Kidney epithelial cell (primary cell): ENCODE results near the gene AFP. TPM values are rescaled to one million over a fixed set of nuclear protein-coding genes. Genes with fewer than 3 reads are reported as not detected.

Experiments
- DNase-seq: peaks from one replicate; pipeline ENCODE4 v3.0.0-alpha.2; 2010; ENCODE audit warnings: low read depth
- H3K27me3 ChIP-seq: 2 replicates; pipeline ENCODE4 v1.6.0; 2011; ENCODE audit warnings: low read length; ENCODE audit not compliant: control insufficient read depth, insufficient read depth
- H3K36me3 ChIP-seq: 2 replicates; pipeline ENCODE4 v1.5.1; 2011; ENCODE audit warnings: low read length; ENCODE audit not compliant: control insufficient read depth, insufficient read depth
- H3K4me3 ChIP-seq: 2 replicates; pipeline ENCODE4 v1.5.1; 2011; ENCODE audit warnings: low read depth, mild to moderate bottlenecking, control low read depth, low read length
- total RNA-seq: library from RNA; depleted of rRNA; stranded (reverse); fragments of >200 nt; gene quantifications from 2 replicates; pipeline ENCODE4 v1.2.3, GENCODE V29; 2015
- TF ChIP-seq, protein P1 (sequence below): IDR thresholded peaks from 2 replicates; pipeline ENCODE4 v1.5.1; 2011; ENCODE audit warnings: mild to moderate bottlenecking, moderate library complexity, low read length, control low read depth, inconsistent platforms; ENCODE audit not compliant: insufficient read depth, poor library complexity, severe bottlenecking

Gene AFP
- total RNA-seq, 1 donor from 2014 or later: not detected

DNA sequence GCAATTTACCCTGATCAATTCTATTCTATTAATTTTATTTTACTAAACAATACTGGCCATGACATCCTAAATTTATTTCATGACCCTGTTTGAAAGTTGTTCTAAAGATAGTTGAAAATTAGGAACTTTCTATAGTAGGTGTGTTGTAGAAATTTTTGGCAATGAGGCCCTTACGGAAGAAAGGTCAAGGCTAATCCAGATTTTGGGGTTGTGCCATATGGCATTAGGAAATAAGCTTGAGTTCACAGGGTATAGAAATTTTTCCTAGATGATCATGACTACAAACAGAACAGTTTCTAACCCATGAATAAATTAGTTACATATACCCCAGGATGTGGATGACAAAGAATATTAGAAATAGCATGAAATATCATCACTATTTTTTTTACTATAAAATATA is 39.7 kb upstream of the AFP start:
- TF ChIP-seq, protein P1, sequence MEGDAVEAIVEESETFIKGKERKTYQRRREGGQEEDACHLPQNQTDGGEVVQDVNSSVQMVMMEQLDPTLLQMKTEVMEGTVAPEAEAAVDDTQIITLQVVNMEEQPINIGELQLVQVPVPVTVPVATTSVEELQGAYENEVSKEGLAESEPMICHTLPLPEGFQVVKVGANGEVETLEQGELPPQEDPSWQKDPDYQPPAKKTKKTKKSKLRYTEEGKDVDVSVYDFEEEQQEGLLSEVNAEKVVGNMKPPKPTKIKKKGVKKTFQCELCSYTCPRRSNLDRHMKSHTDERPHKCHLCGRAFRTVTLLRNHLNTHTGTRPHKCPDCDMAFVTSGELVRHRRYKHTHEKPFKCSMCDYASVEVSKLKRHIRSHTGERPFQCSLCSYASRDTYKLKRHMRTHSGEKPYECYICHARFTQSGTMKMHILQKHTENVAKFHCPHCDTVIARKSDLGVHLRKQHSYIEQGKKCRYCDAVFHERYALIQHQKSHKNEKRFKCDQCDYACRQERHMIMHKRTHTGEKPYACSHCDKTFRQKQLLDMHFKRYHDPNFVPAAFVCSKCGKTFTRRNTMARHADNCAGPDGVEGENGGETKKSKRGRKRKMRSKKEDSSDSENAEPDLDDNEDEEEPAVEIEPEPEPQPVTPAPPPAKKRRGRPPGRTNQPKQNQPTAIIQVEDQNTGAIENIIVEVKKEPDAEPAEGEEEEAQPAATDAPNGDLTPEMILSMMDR: no peak
- Histone ChIP-seq H3K27me3 (no peaks in the 10 kb centered on the region), H3K4me3 (no peak overlapping the region), H3K36me3 (no peaks in the 10 kb centered on the region)
- DNase-seq: no peak

DNA sequence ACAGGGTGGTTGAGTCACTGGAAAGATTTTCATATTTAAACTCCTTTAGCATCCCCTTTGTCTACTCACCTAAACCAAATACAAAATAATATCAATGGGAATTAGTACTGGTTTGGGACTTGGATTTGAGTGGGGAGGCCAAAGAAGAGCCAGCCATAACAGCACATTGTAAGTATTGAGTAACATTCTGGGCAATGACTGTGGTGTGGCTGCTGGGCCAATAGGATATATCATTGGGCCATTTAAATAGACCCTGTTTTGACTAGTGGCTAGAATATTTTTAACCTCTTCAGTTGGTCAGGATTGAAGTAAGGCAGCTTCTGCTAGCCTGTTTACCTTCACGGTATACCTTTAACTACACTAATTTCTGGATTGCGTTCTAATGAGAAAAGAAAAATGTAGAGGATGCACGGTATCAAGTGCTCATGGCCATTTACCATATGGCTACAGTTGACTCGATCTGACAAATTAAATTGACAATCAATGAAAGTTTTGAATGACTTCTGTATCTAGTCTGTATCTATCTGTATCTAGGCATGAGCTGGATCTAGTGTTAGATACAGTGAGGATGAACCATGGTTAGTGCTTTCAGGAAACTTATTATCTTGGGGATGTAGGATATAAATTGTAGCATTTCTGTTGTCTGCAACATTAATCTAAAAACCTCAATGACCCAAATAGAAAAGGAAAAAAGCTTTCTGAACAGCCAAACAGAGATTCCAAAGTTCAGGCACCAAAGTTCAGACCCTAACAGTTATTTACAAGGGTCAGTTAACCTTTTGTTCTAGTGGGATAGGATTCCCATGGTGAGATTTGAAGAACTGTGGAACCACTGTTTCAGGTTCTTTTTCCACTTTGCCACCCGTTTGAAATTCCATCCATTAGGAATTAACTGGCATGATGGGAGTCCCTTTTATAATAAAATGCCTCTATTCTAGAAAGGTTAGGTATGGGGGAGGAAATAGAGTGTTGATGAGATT is 38.7 kb upstream of the AFP start:
- DNase-seq: no peak

DNA sequence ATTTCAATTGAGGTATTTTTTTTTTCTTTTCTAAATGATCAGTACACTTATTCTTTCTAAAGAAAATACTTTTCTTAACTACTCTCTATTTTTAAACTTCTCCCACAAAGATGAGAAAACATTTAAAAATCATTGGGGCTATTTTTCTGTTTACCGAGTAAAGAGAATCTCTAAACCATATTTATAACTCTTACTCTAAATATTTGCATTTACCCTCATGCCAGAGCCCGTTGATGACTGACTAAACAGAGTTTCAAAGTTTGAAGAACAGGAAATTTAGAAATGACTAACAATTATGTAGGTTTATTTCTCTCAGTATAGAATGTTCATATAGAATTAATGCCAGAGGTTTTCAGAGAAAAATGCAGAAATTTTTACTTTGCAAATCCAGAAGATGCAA is 34.6 kb upstream of the AFP start:
- no peaks in the 10 kb centered on the region for H3K27me3 ChIP-seq
- TF ChIP-seq, protein P1: no peak
- no peaks in the 10 kb centered on the region for H3K36me3 ChIP-seq
- no peak overlapping the region for H3K4me3 ChIP-seq
- DNase-seq: no peak

More for the DNA sequence above, 38.7 kb upstream of the AFP start:
- Histone ChIP-seq H3K27me3 (no peaks in the 10 kb centered on the region), H3K36me3 (no peaks in the 10 kb centered on the region), H3K4me3 (no peak overlapping the region)
- TF ChIP-seq, protein P1: no peak

DNA sequence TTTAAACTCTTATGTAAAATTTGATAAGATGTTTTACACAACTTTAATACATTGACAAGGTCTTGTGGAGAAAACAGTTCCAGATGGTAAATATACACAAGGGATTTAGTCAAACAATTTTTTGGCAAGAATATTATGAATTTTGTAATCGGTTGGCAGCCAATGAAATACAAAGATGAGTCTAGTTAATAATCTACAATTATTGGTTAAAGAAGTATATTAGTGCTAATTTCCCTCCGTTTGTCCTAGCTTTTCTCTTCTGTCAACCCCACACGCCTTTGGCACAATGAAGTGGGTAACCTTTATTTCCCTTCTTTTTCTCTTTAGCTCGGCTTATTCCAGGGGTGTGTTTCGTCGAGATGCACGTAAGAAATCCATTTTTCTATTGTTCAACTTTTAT is 32.0 kb upstream of the AFP start, which contains the start of gene ALB:
ALB (plus strand) TSS at position 246 of the 400 bp plus-strand sequence; CDS start at position 287, 41 bp downstream.
- no peak within 1 kb of the TSS for H3K4me3 ChIP-seq
- TF ChIP-seq, protein P1: no peak
- H3K27me3 ChIP-seq: no peaks in the 10 kb centered on the region
- no peaks in the 10 kb centered on the region for H3K36me3 ChIP-seq
- no peak for DNase-seq

DNA sequence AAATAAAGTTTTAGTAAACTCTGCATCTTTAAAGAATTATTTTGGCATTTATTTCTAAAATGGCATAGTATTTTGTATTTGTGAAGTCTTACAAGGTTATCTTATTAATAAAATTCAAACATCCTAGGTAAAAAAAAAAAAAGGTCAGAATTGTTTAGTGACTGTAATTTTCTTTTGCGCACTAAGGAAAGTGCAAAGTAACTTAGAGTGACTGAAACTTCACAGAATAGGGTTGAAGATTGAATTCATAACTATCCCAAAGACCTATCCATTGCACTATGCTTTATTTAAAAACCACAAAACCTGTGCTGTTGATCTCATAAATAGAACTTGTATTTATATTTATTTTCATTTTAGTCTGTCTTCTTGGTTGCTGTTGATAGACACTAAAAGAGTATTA is 31.6 kb upstream of the AFP start:
- no peak for DNase-seq
- TF ChIP-seq, protein P1: no peak
- H3K36me3 ChIP-seq: no peaks in the 10 kb centered on the region

More for the DNA sequence above, 31.6 kb upstream of the AFP start:
- H3K4me3 ChIP-seq: no peak overlapping the region
- H3K27me3 ChIP-seq: no peaks in the 10 kb centered on the region
